Endometrial microvascular endothelial cells (primary cell): Measurements from ENCODE around the gene SORCS2. TPM values are rescaled to one million over a fixed set of nuclear protein-coding genes. Genes with fewer than 3 reads are reported as not detected.

Source experiments
- in situ Hi-C: cut with HindIII; loops from 2 replicates; pipeline ENCODE4 v1.10.0; 2017; ENCODE audit warnings: low sequenced_read_pairs, low pct_unique_long_range_greater_than_20kb; ENCODE audit errors: inconsistent ontology term
- total RNA-seq: library from RNA; depleted of rRNA; stranded (reverse); fragments of >200 nt; gene quantifications from one replicate; pipeline ENCODE4 v1.2.3, GENCODE V29; 2015; ENCODE audit errors: inconsistent ontology term

The SORCS2 gene
- total RNA-seq, 1 donor from 2014 or later: not detected

DNA sequence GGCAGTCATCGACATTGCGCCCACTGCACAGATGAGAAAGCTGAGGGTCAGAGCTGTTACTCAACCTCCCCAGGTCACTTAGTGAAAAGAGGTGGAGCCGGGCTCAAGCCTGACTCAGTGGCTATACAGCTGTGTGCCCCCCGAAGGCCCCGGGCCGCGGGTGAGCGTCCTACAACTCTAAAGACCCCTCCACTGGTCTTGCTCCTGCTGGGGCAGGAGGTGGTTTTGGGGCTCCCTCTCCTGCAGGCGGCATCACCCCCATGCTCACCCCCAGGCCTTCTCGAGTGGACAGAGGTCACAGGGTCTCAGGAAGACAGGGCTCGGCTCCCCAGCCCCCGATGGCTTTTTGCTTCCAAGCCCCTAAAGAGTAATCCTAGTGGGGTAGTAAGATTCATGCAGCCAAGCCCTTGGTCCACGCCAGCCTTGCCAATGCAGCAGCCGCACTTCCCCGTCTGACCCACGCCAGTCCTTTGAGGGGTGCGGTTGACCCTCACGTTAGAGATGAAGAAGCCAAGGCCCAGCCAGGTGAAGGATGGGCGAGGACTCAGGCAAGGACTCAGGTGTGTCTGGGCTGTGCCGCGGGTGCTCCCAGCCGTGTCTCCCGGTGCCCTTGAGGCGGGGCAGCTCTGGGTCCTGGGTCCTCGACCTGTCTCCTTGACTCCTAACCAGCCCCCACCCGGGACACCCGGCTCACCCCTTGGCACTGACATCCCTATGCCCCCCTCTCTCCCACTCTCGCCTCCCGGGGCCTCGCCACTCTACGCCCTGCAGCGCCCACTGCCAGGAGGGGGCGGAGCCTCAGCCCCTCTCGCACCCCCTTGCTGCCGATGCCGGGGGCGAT, 547.0 kb downstream of the SORCS2 start:
- in situ Hi-C loops: no loop called here

DNA sequence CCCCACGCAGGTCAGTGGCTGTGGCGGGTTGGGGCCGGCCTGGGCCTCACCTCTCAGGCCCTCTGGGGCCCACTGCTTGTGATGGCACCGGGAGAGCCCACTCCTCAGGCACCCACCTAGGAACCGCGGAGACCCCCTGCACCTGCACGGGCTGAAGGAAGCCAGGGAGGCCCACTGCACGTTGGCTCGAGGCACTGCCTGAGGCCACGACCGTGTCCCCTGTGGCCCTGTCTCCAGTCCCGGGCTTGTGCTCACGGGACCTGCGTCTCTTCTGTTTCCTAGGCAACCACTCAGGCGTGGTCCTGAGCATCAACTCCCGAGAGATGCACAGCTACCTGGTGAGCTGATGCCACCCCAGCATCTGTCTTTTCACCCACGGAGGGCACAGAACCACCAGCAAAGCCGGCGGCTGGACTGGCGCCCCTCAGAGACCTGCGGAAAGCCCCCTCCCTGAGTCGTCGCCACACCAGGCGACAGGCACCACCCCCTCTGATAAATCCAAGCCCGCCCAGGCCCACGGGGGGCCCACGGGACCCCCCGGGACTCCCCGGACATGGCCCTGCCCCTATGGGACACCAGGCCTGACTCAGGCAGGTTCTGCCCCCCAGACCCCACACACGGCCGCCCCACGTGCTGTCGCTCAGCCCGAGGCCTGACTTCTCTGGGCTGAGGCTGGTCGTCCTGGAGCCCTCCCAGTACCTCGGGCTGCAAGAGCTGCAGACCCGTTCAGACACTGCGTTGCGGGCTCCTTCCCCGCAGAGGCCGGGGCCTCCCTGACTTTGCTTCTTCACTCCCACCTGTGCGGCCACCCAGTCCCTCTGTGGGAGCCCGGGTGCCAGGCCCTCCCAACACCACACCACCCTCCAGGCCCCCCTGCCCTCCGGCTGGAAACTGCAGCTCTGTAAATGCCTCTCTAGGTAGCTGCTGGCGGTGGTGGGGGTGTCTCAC, 547.9 kb downstream of the SORCS2 start:
- in situ Hi-C loops: no loop called here

DNA sequence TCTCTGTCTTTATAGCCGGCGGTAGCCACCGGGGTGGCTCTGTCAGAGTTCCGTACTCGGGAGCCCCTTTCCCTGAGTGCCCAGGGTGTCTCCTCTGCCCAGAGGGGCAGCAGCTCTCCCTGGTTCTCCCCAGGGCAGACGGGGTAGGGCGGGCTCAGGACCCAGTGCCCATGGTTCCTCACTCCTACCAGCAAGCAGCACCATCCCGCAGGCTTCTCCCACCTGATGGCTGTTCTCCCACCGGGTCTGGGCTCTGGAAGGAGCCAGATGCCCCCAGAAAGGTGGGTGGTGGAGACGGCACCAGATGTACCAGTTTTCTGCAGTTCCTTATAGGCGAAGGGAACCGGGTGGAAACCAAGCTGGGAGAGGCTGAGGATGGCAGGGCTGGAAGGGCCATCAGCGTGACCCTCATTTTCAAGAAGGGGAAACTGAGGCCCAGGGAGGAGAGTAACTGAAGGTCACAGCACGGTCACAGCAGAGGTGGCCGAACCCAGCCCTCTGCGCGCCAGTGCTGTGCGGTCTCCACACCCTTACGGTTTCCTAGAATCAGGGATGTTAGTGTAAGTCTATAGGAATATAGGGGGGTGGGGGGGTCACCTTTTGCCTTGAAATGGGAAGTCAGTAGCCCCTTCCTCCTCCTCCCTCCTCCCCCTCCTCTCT, 548.7 kb downstream of the SORCS2 start:
- in situ Hi-C loops: no loop called here

DNA sequence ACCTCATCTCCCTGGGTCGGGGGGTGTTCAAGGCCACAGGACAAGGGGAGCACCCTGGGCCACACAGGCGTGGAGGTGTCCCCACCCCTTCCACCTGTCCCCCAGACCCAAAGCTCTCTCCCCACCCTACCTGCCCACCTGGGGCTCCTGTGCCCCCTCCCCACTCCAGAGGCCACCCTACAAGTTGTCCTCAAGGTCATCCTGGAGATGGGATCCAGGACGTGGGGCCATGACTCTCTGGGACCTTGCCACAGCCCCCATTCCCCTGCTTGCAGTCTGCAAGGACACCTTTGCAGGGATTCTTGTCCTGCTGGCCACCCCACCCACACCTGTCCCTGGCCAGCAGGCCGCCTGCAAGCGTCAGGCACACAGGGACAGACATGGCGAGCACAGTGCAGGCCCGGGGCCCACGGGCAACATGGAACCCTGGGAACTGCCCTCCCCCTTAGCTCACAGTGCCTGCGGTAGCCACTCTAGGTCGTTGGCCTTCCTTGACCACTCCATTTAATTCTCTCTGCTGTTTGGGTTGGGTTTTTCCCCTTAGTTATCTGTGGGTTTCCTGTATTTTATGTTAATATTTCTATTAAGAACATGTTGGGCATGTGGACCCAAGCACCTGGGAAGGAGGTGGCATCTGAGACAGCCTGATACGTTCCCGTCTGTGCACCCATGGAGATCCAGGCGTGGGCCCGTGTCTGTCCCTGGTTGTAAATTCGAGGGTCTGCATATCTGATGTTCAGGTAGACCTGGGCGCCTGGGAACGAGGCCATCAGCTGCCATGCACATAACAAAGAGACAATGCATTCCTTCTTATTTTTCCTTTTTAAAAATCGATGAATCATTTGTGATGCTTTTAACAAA, 549.8 kb downstream of the SORCS2 start:
- in situ Hi-C loops: no loop called here

DNA sequence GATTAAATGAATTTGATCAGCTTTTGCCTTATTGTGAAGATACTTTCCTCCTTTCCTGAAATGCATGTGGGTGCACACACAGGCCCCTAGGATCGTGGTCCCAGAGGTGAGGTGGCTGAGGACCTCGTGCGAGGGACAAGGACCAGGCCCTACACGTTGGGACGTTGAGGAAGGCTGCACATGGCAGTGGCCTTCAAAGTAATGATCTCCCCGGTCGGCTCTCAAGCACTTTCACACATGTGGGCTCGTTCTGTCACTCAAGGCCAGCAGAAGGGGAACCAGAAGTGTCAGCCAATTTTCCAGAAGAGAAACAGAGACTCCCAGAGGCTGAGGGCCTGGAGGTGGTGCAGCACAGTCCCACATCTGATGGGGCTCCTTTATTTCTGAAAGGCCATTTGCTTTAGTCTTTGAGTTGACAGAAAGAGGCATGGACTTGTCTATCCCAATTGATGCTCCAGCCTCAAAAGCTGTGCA, 550.5 kb downstream of the SORCS2 start:
- in situ Hi-C loops: no loop called here

DNA sequence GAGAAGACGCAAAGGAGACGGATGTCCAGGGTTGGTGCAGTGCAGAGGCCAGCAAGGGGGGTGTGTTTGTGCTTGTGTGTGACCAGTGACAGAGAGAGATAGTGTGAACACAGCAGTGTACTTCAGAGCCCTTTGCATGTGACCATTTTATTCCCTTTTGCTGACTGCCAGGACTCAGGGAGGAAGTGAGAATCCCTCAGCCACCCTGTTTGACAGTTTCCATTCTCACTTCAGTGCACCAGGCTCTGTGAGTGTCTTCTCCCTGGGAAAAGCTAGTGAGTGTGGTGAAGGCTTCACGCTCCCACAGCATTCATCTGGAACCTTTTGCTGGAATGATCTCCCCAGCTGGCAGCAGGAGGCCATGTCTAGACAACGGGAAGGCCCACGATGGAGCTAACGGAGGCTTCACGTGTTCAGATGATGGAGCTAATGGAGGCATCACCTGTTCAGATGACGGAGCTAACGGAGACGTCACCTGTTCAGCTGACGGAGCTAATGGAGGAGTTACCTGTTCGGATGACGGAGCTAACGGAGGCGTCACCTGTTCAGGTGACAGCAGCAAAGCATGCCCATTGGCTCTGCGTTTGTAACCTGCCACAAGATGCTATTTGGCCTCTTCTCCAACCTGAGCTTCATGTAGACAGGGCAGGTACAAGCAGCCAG, 551.9 kb downstream of the SORCS2 start:
- in situ Hi-C loops: no loop called here

DNA sequence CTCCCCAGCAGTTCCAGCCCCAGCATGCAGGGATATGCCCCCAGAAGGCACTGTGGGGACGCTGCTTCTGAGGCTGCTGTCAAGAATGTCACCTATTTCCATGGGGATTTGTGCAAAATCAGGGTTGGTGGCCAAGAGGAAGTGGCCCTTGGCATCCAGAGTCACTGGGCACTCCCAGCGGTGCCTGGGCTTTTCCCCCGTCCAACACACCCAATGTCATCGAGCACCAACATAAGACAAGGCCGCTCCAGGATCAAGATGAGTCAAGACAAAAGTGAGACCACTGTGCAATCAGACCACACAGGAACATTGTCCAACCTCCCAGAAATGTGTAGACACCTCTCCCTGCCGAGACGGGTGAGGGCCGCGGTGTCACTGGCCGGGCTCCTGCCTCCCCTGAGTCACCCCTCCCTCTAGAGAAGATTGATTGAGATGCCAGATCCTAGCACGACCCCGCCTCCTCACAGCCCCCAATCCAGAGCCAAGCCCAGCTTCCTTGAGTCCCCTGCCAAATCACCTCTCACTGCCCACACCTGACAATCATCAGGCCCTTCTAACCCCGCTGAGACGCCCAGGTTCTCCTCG, 553.1 kb downstream of the SORCS2 start:
- in situ Hi-C loops: no loop called here

DNA sequence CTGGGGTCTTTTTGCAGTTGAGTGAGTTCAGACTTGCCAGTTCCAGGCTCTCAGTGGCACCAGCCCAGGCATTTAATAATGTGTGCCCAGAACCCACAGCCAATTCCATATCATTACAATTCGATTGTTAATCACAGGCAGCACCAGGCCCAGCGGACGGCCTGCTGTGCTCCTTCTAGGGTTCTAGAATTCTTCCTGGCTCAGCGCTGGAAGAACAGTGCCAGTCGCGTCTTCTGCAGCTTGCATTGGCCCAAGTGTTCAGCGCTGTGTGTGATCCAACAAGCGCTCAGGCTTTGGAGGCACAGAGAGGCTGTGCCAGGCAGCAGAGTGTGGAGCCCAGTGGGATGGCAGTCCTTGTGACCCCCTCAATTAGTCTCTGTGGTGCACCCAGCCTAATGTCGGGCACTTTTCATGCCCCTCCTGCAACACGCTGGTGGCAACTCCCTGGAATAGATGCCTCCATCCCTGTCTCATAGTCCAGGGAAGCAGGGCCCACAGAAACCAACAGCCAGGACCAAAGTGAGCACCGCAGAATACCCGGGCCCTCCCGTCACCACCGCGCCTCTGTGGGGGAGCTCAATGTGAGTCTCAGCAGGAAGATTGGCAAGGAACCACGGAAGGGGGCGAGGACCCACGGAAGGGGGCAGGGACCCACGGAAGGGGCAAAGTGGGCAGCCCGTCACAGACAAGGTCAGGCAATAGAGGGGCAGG, 554.2 kb downstream of the SORCS2 start:
- in situ Hi-C loops: no loop called here

DNA sequence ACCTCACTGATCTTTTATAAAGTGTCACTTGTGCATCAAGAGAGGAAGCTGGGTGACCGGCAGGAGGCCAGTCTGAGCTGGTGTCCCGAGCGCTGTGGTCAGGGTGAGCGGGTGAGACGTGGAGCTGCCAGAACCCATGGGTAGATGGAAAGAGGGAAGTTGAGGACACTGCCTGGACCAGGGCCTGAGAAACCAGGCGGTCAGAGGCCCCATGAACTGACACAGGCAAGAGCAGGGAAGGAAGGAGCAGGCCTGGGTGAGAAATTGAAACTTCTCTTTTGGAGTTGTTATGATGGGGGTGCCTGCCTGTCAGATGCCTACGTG, 554.7 kb downstream of the SORCS2 start:
- in situ Hi-C loops: no loop called here

DNA sequence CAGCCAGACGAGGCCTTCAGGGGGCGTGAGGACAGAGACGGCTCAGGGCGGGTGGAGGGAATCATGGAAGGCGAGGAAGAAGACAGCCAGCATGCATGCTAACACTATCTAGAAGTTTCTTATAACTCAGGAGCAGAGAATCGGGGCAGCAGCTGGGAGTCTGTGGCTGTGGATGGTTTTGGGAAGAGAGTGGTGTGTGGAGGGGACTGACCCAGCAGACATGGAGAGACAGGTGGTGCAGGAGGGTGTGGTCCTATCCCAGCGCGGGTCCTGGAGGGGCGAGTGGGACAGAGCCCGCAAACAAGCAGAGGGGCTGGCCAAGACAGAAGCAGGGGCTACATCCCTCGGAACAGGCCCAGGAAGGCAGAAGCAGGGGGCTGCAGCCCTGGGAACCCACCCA, 555.2 kb downstream of the SORCS2 start:
- in situ Hi-C loops: no loop called here

DNA sequence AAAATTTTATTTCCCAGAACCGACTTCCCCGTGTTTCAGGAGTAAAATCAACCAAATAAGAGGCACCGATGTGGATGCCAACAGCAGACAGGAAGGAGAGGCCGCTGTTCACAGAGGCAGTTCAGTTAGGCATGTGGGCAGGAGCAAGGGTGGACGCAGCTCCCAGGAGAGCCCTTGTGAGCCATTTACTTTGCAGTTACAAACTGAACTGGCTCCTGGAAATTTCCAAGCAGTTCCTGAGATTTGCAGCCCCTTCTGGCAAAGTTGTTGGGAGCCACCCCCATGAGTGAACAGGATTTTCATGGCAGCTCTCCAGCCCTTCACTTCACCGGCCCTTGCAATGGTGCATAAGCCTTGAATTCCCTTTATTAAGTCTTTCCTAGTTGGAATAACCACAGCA, 558.2 kb downstream of the SORCS2 start:
- in situ Hi-C loops: no loop called here

DNA sequence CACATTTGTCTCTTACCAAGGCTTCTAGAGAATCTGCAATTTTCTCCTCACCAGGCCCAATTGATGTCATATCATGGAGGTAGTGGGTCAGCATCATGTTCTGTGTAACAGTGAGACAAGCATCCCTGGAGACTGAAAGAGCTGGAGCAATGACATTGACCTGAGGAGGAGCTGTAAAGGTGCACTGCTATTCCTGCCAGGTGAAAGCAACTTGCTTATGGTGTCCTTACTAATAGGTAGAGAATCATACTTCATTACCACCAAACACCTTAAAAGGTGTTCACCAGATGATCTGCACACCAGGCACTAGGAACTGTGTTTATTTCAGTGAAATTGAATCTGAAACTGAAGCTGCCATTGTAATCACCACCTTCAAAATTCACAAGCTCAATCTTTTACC, 558.6 kb downstream of the SORCS2 start:
- in situ Hi-C loops: no loop called here

DNA sequence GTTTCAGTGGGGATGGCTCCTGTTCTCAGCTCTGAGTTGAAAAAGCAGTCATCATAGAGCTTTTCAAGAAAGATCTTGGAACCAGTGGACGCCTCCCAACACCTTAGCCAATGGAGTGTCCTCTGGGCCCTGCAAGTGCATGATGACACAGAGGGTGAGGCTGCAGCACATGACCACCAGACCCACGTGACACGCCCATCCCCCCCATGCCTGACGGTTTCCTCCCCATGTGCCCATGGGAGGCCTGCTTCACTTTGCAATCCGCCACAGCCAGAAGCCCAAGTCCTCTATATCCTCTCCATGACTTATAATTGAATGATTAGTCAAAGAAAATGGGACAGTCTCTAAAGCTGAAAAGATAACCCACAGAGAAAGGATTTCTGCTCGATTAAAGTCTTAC, 560.3 kb downstream of the SORCS2 start:
- in situ Hi-C loops: no loop called here

DNA sequence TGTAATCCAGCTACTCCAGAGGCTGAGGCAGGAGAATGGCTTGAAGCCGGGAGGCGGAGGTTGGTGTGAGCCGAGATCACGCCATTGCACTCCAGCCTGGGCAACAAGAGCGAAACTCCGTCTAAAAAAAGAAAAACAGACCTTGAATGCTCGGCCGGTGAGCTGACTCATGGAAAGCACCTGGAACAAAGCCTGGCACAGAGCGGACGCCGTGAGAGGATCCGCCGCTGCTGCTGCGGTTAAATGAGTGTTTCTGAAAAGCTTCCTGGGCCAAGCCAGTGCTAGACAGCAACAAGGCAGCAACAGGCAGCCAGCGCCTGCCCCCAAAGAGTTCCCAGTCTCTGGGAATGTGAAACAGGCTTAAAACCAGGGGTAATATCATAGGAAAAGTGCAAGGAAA, 560.9 kb downstream of the SORCS2 start:
- in situ Hi-C loops: no loop called here

DNA sequence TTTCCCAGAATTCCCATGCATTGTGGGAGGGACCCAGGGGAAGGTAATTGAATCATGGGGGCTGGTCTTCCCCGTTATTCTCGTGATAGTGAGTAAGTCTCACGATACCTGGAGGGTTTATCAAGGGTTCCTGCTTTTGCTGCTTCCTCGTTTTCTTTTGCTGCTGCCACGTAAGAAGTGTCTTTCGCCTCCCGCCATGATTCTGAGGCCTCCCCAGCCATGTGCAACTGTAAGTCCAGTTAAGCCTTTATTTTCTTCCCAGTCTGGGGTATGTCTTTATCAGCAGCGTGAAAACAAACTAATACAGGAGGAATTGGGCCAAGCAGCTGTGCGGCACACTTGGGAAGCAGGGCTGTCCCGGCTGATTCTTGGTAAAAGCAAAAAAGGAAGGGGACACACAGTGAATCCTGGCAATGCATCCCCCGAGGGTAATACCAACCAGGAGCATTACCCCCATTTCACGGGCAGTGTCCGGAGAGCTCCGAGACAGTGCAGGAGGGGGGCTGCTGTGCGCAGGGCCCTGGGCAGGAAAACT, 561.7 kb downstream of the SORCS2 start:
- in situ Hi-C loops: no loop called here

DNA sequence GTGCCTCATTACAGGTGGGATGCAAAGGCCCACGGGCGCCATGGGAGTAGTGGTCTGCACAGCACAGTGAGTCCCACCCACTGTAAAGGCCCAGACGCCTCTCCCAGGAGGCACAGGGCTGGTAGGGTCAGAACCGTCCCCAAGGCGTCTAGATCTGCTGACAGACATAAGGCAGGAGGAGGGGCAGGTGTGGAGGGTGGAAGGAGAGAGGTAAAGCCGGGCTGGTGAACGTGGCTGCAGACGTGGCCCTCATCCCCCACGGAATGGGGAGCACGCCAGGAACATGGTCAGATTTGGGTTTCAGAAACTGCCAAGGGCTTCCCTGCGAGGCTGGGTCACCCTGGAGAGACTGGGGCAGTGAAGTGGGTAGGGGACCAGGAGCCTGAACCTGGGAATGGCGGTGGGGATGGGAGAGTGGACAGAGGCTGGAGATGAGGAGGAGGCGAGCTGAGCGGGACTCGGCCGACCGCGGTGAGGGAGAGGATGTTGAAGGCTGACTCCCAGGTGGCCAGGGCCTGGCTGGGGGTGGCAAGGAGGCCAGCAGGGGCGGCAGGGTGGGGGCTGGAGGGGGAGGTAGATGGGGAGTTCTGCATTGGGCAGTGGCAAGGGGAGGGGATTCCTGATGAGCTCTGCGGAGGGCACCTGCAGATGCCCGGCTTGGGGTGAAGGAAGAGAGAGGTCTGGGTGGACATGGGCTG, 562.4 kb downstream of the SORCS2 start:
- in situ Hi-C loops: no loop called here
